Measurements from ENCODE around the gene C1orf116. TPM values are rescaled to one million over a fixed set of nuclear protein-coding genes. Genes with fewer than 3 reads are reported as not detected.

C1orf116 gene
- total RNA-seq, 3 donors from 2014 or later: 0.03 to 0.11 (median 0.08) TPM

- Mint-ChIP-seq H3K4me3 (no peak overlapping the region), H3K36me3 (ENCODE audit: insufficient read depth) (peaks cover 9% of the 10 kb centered on the region), H3K4me1 (ENCODE audit: low read depth) (peaks cover 29% of the 10 kb centered on the region), H3K27me3 (ENCODE audit: low read depth) (no peaks in the 10 kb centered on the region), H3K9me3 (no peaks in the 10 kb centered on the region)
- DNase-seq (no peak), ATAC-seq (peak; percentile 57 to 59)
Observed at GRCh38 chr1:207069061-207069460, 36.5 kb upstream of the C1orf116 start.

- DNase-seq (no peak), ATAC-seq (no peak)
- H3K36me3 Mint-ChIP-seq (ENCODE audit: insufficient read depth): peaks cover 10% of the 10 kb centered on the region
- no peaks in the 10 kb centered on the region for H3K27me3 Mint-ChIP-seq (ENCODE audit: low read depth)
- H3K9me3 Mint-ChIP-seq: no peaks in the 10 kb centered on the region
- H3K4me1 Mint-ChIP-seq (ENCODE audit: low read depth): peaks cover 28% of the 10 kb centered on the region
- H3K4me3 Mint-ChIP-seq: no peak overlapping the region
Observed at GRCh38 chr1:207067665-207068064, 35.1 kb upstream of the C1orf116 start.

DNA sequence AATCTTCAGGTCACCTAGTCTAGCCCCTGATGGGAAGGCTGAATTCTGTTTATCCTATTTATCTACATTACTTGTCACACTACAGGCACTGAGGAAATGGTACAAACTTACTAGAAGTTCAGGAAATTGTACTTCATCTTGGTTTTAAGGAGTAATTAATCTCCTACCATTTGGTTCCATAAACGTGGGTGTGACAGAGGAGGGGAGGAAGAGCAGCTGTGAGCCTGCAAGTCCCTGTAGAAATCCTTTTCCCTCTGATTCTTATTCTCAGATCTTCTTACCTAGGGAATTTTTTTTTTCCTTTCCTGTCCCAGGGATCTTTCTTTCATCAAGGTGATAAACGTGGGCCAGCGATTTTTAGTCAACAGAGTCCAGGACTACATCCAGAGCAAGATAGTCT lies 34.6 kb upstream of the C1orf116 start:
- Mint-ChIP-seq H3K9me3 (no peaks in the 10 kb centered on the region), H3K4me1 (ENCODE audit: low read depth) (peaks cover 28% of the 10 kb centered on the region), H3K27me3 (ENCODE audit: low read depth) (no peaks in the 10 kb centered on the region), H3K36me3 (ENCODE audit: insufficient read depth) (peaks cover 14% of the 10 kb centered on the region), H3K4me3 (no peak overlapping the region)
- DNase-seq (no peak), ATAC-seq (no peak)

GRCh38 chr1:207064561-207064960 lies 32.0 kb upstream of the C1orf116 start:
- H3K27me3 Mint-ChIP-seq (ENCODE audit: low read depth): no peaks in the 10 kb centered on the region
- H3K4me1 Mint-ChIP-seq (ENCODE audit: low read depth): peaks cover 5% of the 10 kb centered on the region
- H3K4me3 Mint-ChIP-seq: no peak overlapping the region
- ATAC-seq (no peak), DNase-seq (no peak)
- no peaks in the 10 kb centered on the region for H3K9me3 Mint-ChIP-seq
- peaks cover 16% of the 10 kb centered on the region for H3K36me3 Mint-ChIP-seq (ENCODE audit: insufficient read depth)

DNA sequence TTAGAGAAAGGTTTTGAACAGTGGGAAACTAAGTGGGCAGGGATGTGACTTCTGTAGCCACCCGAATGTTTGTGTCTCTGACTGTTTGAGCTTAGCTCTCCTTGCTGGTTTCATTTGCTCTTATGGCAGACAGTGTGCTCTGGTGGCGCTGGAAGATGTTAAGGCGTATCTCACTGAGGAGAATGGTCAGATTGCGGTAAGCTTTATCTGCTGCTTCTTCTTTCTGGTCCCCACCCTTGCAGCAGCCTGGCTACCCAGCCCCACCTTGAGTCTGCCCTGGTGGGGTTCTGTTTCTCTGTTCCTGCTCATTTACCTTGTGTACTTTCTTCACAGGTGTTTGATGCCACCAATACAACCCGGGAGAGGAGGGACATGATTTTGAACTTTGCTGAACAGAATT lies 30.5 kb upstream of the C1orf116 start:
- ATAC-seq (no peak), DNase-seq (no peak)
- Mint-ChIP-seq H3K4me1 (ENCODE audit: low read depth) (no peaks in the 10 kb centered on the region), H3K4me3 (no peak overlapping the region), H3K27me3 (ENCODE audit: low read depth) (no peaks in the 10 kb centered on the region), H3K36me3 (ENCODE audit: insufficient read depth) (peaks cover 13% of the 10 kb centered on the region), H3K9me3 (no peaks in the 10 kb centered on the region)

- H3K4me1 Mint-ChIP-seq (ENCODE audit: low read depth): no peaks in the 10 kb centered on the region
Observed at GRCh38 chr1:207062058-207062457, 29.5 kb upstream of the C1orf116 start.

GRCh38 chr1:207060596-207060995 lies 28.0 kb upstream of the C1orf116 start:
- H3K4me1 Mint-ChIP-seq (ENCODE audit: low read depth): no peaks in the 10 kb centered on the region
- peaks cover 11% of the 10 kb centered on the region for H3K36me3 Mint-ChIP-seq (ENCODE audit: insufficient read depth)
- no peak overlapping the region for H3K4me3 Mint-ChIP-seq
- no peaks in the 10 kb centered on the region for H3K9me3 Mint-ChIP-seq
- ATAC-seq: no peak
- H3K27me3 Mint-ChIP-seq (ENCODE audit: low read depth): no peaks in the 10 kb centered on the region
- no peak for DNase-seq

More at GRCh38 chr1:207062058-207062457, 29.5 kb upstream of the C1orf116 start:
- Mint-ChIP-seq H3K36me3 (ENCODE audit: insufficient read depth) (peaks cover 11% of the 10 kb centered on the region), H3K4me3 (no peak overlapping the region), H3K27me3 (ENCODE audit: low read depth) (no peaks in the 10 kb centered on the region), H3K9me3 (no peaks in the 10 kb centered on the region)
- no peak for DNase-seq
- ATAC-seq: no peak

DNA sequence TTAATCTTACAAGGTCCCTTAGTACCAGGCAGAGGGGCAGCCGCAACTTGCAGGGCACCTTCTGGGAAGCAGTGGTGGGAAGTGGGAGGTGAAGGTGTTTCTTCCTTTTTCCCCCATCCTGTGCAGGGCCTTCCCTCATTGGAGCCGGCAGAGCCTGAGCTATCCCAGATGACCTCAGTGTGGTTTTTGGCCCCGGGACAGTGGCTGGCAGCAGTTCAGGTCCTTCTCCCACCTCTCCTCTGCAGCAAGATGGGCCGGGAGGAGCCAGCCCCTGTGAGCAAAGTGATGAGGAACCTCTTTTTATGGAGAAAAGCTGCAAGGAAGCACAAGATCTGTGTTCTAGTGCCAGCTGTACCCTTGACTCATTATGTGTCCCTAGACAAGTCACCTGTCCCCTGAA lies 27.3 kb upstream of the C1orf116 start:
- DNase-seq (no peak), ATAC-seq (no peak)
- Mint-ChIP-seq H3K36me3 (ENCODE audit: insufficient read depth) (peaks cover 8% of the 10 kb centered on the region), H3K9me3 (no peaks in the 10 kb centered on the region), H3K27me3 (ENCODE audit: low read depth) (no peaks in the 10 kb centered on the region), H3K4me3 (no peak overlapping the region), H3K4me1 (ENCODE audit: low read depth) (no peaks in the 10 kb centered on the region)

GRCh38 chr1:207058878-207059867 lies 26.6 kb upstream of the C1orf116 start:
- no peaks in the 10 kb centered on the region for H3K9me3 Mint-ChIP-seq
- H3K4me3 Mint-ChIP-seq: no peak overlapping the region
- H3K36me3 Mint-ChIP-seq (ENCODE audit: insufficient read depth): peaks cover 7% of the 10 kb centered on the region
- H3K4me1 Mint-ChIP-seq (ENCODE audit: low read depth): no peaks in the 10 kb centered on the region
- ATAC-seq (no peak), DNase-seq (no peak)
- no peaks in the 10 kb centered on the region for H3K27me3 Mint-ChIP-seq (ENCODE audit: low read depth)

GRCh38 chr1:207058252-207058651 lies 25.7 kb upstream of the C1orf116 start:
- Mint-ChIP-seq H3K4me1 (ENCODE audit: low read depth) (peaks cover 3% of the 10 kb centered on the region), H3K36me3 (ENCODE audit: insufficient read depth) (peaks cover 7% of the 10 kb centered on the region), H3K4me3 (no peak overlapping the region), H3K27me3 (ENCODE audit: low read depth) (no peaks in the 10 kb centered on the region), H3K9me3 (no peaks in the 10 kb centered on the region)
- no peak for ATAC-seq
- DNase-seq: no peak

DNA sequence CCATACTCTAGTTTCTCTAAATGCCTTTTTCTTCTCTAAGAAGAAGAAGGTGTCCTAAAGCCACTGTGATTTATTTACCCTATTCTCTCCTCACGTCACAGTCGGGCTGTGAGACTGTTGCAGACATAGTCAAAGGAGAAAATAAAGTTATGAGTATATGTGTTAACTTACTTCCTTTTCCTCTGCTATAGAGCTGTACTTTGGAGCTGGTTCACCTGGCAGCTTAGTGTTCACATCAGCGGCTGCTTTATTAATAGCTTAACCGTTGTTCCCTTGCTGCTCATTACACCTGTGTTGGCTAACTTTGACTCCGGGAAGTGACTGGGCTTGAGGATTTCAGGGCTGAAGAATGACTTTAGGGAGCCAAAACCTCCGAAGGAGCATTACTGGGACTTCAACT lies 24.1 kb upstream of the C1orf116 start:
- H3K9me3 Mint-ChIP-seq: no peaks in the 10 kb centered on the region
- no peak for DNase-seq

DNA sequence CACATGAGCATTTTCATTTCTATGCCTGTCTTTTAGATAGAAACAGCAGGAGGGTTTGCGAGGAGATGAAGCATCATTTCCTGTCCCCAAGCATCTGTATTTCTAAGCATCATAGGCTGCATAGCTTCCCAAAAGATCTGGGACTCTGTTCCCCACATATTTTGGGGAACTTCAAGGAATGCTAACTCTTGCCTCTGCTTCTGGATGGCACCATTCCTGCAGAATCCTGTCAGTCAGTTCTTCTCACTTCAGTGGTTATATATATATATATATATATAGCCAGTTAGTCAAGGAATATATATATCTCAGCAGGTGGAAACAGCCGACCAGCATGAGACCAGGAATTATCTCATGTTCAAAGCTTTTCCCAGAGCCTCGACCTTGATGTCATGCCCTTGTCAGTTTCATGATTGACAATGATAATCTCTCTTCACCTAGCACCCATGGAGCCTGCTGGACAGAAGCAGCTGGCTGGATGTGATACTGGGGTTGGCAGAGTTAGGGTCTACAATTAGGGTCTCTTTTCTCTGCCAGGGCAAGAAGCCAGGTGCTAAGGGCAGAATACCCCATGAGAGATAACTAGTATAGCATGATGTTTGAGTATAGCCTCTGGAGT lies 22.9 kb upstream of the C1orf116 start:
- Mint-ChIP-seq H3K36me3 (ENCODE audit: insufficient read depth) (no peaks in the 10 kb centered on the region), H3K4me3 (no peak overlapping the region), H3K9me3 (no peaks in the 10 kb centered on the region), H3K27me3 (ENCODE audit: low read depth) (no peaks in the 10 kb centered on the region), H3K4me1 (ENCODE audit: low read depth) (peaks cover 25% of the 10 kb centered on the region)
- no peak for ATAC-seq
- no peak for DNase-seq

More for the DNA sequence above, 24.1 kb upstream of the C1orf116 start:
- Mint-ChIP-seq H3K27me3 (ENCODE audit: low read depth) (no peaks in the 10 kb centered on the region), H3K36me3 (ENCODE audit: insufficient read depth) (peaks cover 2% of the 10 kb centered on the region), H3K4me3 (no peak overlapping the region), H3K4me1 (ENCODE audit: low read depth) (peaks cover 17% of the 10 kb centered on the region)
- ATAC-seq: no peak

- H3K4me3 Mint-ChIP-seq: no peak overlapping the region
- no peaks in the 10 kb centered on the region for H3K27me3 Mint-ChIP-seq (ENCODE audit: low read depth)
- no peaks in the 10 kb centered on the region for H3K36me3 Mint-ChIP-seq (ENCODE audit: insufficient read depth)
- DNase-seq (no peak), ATAC-seq (no peak)
- no peaks in the 10 kb centered on the region for H3K9me3 Mint-ChIP-seq
- peaks cover 29% of the 10 kb centered on the region for H3K4me1 Mint-ChIP-seq (ENCODE audit: low read depth)
Observed at GRCh38 chr1:207054491-207054890, 21.9 kb upstream of the C1orf116 start.

GRCh38 chr1:207052911-207053769 lies 20.6 kb upstream of the C1orf116 start, which contains the start of gene PFKFB2:
Gene PFKFB2, plus strand, starts transcription at chr1:207053275. Its CDS starts 1,443 bp downstream, at chr1:207054718.
- Mint-ChIP-seq H3K4me1 (ENCODE audit: low read depth) (peaks cover 33% of the 10 kb centered on the region), H3K4me3 (peak within 1 kb of the TSS; percentile 95), H3K27me3 (ENCODE audit: low read depth) (no peaks in the 10 kb centered on the region), H3K9me3 (no peaks in the 10 kb centered on the region), H3K36me3 (ENCODE audit: insufficient read depth) (peaks cover 5% of the 10 kb centered on the region)
- peak; percentile 94 for DNase-seq
- peak; percentile 87 to 90 for ATAC-seq
